Measurements from ENCODE around the gene U2AF1L4. TPM values are rescaled to one million over a fixed set of nuclear protein-coding genes. Genes with fewer than 3 reads are reported as not detected.
A peak's percentile ranks its signal among the peaks of the same experiment; 100 is the strongest.

Gene U2AF1L4
- total RNA-seq, 1 donor from 2014 or later = 17.2 TPM

DNA sequence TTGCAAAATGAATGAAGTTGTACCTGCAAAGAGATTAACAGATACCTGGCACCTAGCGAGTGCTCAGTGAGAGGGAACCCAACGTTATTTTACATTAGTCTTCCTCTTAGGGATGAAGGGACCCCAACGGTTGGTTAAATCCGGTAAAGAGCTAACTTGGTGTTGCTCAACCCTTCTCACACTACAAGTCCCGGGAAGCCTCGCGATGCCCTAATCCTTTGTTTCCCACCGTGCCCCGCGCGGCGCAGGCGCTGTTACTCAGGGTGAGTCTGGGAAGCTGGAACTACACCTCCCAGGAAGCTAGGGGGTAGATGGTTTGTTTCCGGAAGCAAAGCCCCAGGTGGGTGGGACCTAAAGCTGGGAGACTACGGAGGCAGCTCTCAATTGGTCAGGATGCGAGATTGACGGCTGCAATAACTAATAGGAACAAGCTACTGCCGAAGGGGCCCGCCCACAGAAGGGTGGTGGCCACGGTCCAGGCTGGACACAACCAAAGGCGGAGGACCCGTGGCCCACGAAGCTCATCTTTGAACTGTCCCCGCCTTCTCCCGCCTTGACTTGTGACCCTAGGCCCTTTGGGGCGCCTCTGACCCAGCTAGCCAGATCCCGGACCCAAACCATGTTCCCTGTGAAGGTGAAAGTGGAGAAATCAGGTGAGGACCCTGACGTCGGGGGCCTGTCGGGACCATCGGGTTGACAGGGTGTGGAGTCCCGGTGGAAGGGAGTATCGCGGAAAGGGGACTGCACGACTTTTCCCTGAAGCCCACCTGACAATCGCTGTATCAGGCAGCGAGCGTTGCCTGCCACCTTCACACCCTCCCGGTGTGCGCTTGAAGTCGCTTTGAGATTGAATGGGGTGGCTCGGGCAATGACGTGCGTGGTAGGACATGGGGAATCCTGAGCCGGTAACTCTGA is 3.1 kb upstream of the U2AF1L4 start, which contains the start of gene LIN37:
Gene LIN37 (plus strand): TSS at position 471 of the 915 bp plus-strand sequence. CDS start 149 bp downstream, at position 620.
- H3K27me3 Mint-ChIP-seq (ENCODE audit: insufficient read depth, low read depth) = peaks cover 6% of the 10 kb centered on the region
- Histone ChIP-seq H2AFZ (replicated peaks) (peak within 1 kb of the TSS; percentile 78), H3K9ac (peak within 1 kb of the TSS; percentile 21), H3K9me3 (ENCODE audit: low read depth) (no peaks in the 10 kb centered on the region), H4K20me1 (ENCODE audit: low read depth) (no peaks in the 10 kb centered on the region), H3K36me3 (no peaks in the 10 kb centered on the region), H3K4me3 (peak within 1 kb of the TSS; percentile 76), H3K27me3 (no peaks in the 10 kb centered on the region), H3K79me2 (ENCODE audit: low read depth) (peaks cover 13% of the 10 kb centered on the region), H3K27ac (no peak within 1 kb of the TSS), H3K4me1 (no peaks in the 10 kb centered on the region), H3F3A (ENCODE audit: low read depth) (peaks cover 14% of the 10 kb centered on the region), H3K4me2 (peak within 1 kb of the TSS; percentile 82)
- peaks cover 34% of the 10 kb centered on the region for H3K4me1 Mint-ChIP-seq
- no peak for TF ChIP-seq EZH2phosphoT487 (IDR thresholded peaks at IDR 0.05)
- TF ChIP-seq EZH2 (IDR thresholded peaks at IDR 0.05) = no peak
- TF ChIP-seq, protein P1, sequence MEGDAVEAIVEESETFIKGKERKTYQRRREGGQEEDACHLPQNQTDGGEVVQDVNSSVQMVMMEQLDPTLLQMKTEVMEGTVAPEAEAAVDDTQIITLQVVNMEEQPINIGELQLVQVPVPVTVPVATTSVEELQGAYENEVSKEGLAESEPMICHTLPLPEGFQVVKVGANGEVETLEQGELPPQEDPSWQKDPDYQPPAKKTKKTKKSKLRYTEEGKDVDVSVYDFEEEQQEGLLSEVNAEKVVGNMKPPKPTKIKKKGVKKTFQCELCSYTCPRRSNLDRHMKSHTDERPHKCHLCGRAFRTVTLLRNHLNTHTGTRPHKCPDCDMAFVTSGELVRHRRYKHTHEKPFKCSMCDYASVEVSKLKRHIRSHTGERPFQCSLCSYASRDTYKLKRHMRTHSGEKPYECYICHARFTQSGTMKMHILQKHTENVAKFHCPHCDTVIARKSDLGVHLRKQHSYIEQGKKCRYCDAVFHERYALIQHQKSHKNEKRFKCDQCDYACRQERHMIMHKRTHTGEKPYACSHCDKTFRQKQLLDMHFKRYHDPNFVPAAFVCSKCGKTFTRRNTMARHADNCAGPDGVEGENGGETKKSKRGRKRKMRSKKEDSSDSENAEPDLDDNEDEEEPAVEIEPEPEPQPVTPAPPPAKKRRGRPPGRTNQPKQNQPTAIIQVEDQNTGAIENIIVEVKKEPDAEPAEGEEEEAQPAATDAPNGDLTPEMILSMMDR (IDR thresholded peaks at IDR 0.05) = no peak
- H3K27ac Mint-ChIP-seq = peak within 1 kb of the TSS; percentile 42
- no peaks in the 10 kb centered on the region for H3K9me3 Mint-ChIP-seq
- peak; percentile 99 for DNase-seq (ENCODE audit: low spot score)
- peaks cover 3% of the 10 kb centered on the region for H3K36me3 Mint-ChIP-seq
- H3K4me3 Mint-ChIP-seq = peak within 1 kb of the TSS; percentile 96

DNA sequence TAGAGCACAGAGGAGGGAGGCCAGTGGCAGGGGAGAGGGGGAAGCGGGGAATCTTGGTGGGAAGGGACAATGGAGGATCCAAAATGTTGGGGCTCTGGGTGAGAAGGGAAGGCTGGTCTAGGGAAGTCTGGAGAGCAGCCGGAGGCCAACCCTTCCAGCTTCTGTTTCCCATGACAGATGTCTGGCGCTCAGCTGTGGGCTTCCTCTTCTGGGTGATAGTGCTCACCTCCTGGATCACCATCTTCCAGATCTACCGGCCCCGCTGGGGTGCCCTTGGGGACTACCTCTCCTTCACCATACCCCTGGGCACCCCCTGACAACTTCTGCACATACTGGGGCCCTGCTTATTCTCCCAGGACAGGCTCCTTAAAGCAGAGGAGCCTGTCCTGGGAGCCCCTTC is 1.3 kb upstream of the U2AF1L4 start:
- H3K27me3 Mint-ChIP-seq (ENCODE audit: insufficient read depth, low read depth) = peaks cover 10% of the 10 kb centered on the region
- H3K79me2 ChIP-seq (ENCODE audit: low read depth) = peaks cover 13% of the 10 kb centered on the region
- no peaks in the 10 kb centered on the region for H4K20me1 ChIP-seq (ENCODE audit: low read depth)
- peaks cover 25% of the 10 kb centered on the region for H3F3A ChIP-seq (ENCODE audit: low read depth)
- H3K9ac ChIP-seq = peak overlapping the region; percentile 68
- H3K9me3 Mint-ChIP-seq = no peaks in the 10 kb centered on the region
- H3K36me3 ChIP-seq = no peaks in the 10 kb centered on the region
- H3K36me3 Mint-ChIP-seq = peaks cover 3% of the 10 kb centered on the region
- H3K9me3 ChIP-seq (ENCODE audit: low read depth) = no peaks in the 10 kb centered on the region
- no peak overlapping the region for H2AFZ ChIP-seq (replicated peaks)
- H3K4me1 ChIP-seq = peaks cover 3% of the 10 kb centered on the region
- H3K4me2 ChIP-seq = peak overlapping the region; percentile 88
- DNase-seq (ENCODE audit: low spot score) = no peak
- peak overlapping the region; percentile 94 for H3K27ac Mint-ChIP-seq
- H3K4me3 ChIP-seq = peak overlapping the region; percentile 87
- H3K4me1 Mint-ChIP-seq = peaks cover 42% of the 10 kb centered on the region
- peak overlapping the region; percentile 96 for H3K4me3 Mint-ChIP-seq
- no peak overlapping the region for H3K27ac ChIP-seq
- H3K27me3 ChIP-seq = no peaks in the 10 kb centered on the region
- TF ChIP-seq EZH2phosphoT487 (IDR thresholded peaks at IDR 0.05) = no peak

DNA sequence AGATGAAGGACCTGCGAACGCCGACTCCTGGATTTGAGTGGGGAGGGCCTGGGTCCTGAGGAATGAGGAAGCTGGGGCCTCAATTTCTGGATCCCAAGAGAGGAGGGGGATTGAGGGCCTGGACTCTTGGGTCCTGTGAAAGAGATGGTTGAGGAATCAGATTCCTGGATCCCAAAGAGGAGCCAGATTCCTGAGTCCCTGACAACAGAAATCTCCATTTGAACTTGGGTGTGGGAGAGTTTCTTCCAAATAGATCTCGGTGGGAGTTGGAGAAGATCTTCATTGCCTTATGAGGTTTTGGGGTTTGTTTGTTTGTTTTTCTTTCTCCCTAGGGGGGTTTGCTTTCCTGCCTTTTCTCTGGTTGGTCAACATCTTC is 857 bp upstream of the U2AF1L4 start:
- Histone ChIP-seq H3K9me3 (ENCODE audit: low read depth) (no peaks in the 10 kb centered on the region), H3K9ac (peak overlapping the region; percentile 68), H3K27ac (no peak overlapping the region), H4K20me1 (ENCODE audit: low read depth) (no peaks in the 10 kb centered on the region), H3K4me3 (peak overlapping the region; percentile 87), H3K27me3 (no peaks in the 10 kb centered on the region), H3F3A (ENCODE audit: low read depth) (peaks cover 30% of the 10 kb centered on the region), H3K4me2 (peak overlapping the region; percentile 88), H3K36me3 (no peaks in the 10 kb centered on the region), H3K4me1 (peaks cover 5% of the 10 kb centered on the region), H2AFZ (replicated peaks) (no peak overlapping the region), H3K79me2 (ENCODE audit: low read depth) (peaks cover 13% of the 10 kb centered on the region)
- TF ChIP-seq EZH2phosphoT487 (IDR thresholded peaks at IDR 0.05) (no peak), EZH2 (IDR thresholded peaks at IDR 0.05) (no peak)
- TF ChIP-seq, protein P1 (IDR thresholded peaks at IDR 0.05) = no peak
- Mint-ChIP-seq H3K9me3 (no peaks in the 10 kb centered on the region), H3K27me3 (ENCODE audit: insufficient read depth, low read depth) (peaks cover 10% of the 10 kb centered on the region), H3K4me3 (peak overlapping the region; percentile 96), H3K4me1 (peaks cover 42% of the 10 kb centered on the region), H3K27ac (peak overlapping the region; percentile 94), H3K36me3 (peaks cover 3% of the 10 kb centered on the region)
- no peak for DNase-seq (ENCODE audit: low spot score)
